Activated T-cell treated with anti-CD3 and anti-CD28 coated beads, Interleukin-2, amount 50 U/mL, for 1 hour (primary cell): Measurements from ENCODE around the gene GRIN2C.
"Not testable (repeated sequence)": the region's sequence is repeated elsewhere in the genome, so short reads cannot be mapped to it uniquely, and the experiment has no call there.

ENCODE experiments used
- DNase-seq: peaks from one replicate; pipeline ENCODE4 v3.0.0-alpha.2; 2020

Gene GRIN2C

GRCh38 chr17:74878658-74879057 is 19.0 kb upstream of the GRIN2C start:
- DNase-seq: no peak

DNA sequence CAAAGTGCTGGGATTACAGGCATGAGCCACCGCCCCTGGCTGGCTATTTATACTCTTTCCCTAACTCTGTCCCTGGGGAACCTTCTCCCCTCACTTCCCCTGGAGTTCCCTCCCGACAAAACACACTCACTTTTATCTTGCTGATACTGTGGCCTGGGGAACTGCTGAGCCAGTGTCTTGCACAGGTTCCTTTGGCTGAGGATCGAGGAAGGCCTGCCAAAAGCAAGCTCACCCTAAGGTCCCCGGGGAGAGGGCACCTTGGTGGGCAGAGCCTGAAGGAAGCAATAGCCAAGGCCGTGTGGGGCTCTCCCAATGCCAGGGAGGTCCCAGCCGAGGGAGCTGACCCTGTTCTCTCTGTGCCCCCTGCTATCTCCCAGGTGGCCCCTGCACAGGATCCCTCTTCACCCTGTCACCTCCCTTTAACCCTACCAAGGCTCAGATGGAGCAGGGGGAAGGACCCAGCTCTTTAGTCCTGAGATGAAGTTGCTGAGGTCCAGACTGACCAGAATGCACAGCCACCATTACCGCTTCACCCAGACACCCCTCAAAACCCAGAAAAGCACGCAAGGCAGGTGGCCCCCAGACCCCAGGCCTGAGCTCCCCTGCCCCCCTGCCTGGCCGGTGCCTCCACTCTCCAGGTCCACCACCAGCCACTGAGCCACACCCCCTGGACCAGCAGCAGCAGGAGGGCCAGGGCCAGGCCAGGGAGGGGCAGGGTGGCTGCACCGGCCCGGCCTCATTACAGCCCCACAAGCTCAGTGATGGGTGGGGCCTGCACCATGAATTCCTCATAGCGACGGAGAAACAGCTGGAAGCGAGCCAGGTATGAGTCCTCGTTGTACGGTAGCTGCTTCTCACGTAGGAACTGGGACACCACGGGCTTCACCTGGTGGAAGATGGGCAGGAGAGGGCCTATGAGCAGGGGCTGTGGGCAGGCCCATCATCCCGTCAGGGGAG is 18.2 kb upstream of the GRIN2C start:
- DNase-seq: no peak

- DNase-seq: no peak
Observed at GRCh38 chr17:74875977-74876593, 16.4 kb upstream of the GRIN2C start.

DNA sequence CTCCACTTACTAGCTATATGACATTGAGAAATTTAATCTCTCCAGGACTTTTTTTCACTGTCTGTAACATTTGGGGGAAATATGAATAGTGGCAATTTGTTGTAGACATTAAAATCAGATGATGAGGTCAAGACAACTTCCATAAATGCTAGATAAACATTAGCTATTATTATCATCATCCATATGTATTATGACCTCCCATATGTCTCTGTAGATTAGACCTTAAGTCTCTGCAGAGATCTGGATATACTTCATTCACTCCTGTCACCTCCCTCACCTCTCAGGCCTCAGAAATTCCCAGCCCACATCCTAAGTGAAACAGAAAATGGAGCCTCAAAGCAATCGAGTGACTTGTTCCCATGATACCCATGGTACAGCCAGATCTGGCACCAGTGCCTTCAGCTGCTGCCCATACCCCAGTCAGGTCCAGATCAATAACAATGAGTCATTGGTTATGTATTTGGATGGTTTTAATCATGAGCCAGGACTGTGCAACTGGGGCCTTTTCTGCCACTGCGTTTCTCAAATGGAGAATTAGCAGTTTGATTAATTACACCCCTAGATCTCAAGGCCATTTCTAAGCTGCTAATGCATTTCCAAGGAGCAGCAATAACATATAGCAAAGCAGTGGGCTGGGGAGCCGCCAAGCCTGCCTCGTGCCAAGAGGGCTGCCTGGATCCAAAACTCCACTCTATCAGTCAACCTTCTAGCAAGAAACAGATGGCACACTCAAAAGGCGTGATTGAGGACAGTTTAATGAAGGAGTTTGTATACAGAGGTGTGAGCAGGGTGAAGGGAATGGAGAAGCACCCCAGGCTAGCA is 15.7 kb upstream of the GRIN2C start:
- DNase-seq: no peak

DNA sequence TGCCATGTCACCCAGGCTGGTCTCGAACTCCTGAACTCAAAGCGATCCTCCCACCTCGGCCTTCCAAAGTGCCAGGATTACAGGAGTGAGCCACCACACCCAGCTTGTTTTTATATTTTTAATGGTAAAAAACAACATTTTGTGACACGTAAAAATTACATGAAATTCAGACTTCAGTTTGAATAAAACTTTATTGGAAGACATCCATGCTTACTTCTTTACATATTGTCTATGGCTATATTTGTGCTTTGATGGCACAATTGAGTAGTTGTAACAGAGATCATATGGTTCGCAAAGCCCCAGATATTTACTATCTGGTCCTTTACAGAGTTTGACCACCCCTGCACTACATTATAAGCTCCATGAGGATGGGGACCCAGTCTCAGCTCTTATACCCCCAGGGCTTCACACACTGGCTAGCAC is 14.9 kb upstream of the GRIN2C start:
- no peak for DNase-seq

DNA sequence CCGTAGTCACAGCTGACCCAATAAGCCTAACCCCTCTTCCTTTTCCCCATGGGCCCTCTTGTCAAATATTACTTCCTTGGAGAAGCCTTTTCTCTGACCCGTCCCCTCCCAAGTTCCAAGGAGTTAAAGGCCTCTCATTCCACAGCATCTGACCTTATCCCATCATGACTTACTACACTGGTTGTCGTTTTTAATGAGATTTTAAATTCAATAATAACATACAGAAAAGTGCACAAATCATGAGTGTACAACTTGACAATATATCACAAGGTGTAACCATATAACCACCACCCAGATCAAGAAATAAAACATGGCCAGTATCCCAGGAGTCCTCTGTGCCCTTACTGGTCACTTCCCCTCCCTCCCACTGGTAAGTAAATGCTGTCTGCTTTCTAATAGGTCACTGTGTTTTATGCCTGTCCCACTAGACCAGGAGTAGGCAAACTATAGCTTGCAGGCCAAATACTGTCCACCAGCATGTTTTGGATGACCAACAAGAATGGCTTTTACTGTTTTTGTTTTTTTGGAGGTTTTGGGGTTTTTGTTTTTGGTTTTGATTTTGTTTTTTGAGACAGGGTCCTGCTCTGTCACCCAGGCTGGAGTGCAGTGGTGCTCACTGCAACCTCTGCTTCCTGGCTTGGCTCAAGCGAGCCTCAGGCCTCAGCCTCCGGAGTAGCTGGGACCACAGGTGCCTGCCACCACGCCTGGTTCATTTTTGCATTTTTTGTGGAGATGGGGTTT is 14.4 kb upstream of the GRIN2C start:
- DNase-seq: no peak

DNA sequence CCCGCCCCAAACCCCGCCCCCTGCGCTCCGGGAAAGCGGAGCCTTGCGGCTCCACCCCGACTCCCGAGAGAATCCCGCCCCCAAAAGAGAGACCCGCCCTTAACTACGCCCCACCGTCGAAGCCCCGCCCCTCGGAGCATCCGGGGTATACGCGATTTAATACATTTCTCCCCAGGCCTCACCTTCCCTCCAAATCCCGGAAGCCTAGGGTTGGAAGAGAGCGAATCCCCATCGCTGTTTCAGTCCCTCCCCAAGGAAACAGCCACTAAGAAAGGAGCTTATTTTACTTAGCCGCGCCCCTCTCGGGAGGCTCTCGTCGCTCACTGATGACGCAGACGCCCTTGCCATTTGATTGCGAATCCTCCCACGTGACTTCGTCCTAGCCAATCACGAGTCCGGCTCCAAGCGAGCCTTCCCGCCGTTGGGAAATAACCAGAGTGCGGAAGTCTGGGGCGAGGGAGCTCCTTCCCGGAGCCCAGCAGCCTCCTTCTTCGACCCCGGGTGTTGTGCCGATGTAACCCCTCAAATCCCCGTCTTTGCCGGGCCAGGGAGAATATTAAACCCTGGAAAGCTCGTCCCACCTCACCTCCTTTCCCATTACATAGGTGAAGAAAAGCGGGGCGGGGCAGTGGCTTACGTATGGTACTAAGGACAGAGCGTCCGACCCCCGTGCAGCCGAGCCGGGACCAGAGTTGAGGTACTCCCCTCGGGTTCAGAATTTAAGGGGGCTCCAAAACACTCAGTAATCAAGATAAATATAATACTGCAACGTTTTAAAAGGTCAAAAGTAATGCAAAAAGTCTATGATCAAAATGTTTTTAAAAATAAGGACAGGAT is 13.6 kb upstream of the GRIN2C start:
- peak; percentile 99 for DNase-seq

GRCh38 chr17:74872313-74873036 is 12.8 kb upstream of the GRIN2C start, which contains the start of gene FDXR:
FDXR (minus strand) TSS chr17:74872994; CDS start chr17:74872944, 50 bp downstream.
- DNase-seq: no peak

GRCh38 chr17:74871356-74872076 is 11.8 kb upstream of the GRIN2C start:
- DNase-seq: no peak

DNA sequence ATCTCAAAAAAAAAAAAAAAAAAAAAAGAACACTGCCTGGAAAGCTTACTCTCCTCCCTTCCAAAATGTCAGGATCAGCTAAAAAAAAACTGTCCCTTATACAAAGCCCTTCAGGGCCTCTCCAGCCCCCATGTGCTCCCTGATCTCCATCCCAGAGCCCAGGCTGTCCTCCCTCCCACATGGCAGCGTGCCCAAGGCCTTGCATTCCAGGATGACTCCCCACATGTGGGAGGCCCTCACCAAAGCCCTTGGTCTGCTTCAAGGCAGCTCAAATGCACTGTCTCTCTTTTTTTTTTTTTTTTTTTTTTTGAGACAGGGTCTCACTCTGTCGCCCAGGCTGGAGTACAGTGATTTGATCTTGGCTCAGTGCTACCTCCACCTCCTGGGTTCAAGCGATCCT is 10.8 kb upstream of the GRIN2C start:
- no peak for DNase-seq

- DNase-seq: not testable (repeated sequence)
Observed at GRCh38 chr17:74870028-74870427, 10.3 kb upstream of the GRIN2C start.

DNA sequence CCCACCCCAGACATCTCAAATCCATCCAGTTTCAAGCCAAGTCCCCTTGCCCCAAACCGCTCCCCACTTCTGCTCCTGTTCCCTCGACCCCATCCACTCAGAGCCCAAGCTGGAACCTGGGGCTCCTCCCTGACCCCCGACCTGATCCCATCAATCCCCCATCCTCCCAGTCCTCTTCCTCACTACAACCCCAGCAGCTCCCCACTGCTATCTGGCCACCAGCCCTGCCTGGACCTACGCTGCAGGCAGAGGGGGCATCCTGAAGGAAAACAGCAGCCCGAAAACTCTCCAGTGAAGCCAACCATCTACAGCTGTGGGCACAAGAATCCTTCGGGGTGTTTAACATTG is 9.2 kb upstream of the GRIN2C start:
- no peak for DNase-seq

DNA sequence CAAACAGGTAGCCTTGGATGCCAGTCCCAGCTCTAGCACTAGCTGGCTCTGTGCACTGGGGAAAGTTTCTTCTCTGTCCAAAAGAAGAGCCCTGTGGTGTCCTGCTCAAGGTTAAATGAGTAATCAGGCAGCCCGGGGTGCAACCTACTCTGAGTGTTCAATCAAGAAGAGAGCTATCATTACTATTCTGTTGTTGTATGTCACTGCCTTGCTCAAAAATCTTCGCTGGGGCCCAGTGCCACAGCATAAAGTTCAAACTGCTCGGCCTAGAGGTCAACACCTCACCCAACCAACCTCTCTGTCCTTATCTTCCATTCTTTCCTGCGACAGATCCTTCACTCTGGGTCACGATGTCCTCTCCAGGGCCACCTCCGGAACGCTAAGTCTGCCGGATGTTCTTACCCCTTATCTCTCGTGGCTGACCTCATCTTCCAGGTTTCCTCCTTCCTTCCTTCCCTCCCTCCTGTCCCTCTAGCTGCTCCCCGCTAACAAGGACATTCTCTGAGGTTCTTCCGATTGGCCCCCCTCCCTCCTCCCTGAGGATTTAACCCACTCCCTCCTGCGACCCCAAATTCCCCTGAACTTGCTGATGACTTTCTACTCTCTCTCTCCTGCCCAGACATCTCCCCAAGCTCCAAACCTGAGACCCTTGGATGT is 8.7 kb upstream of the GRIN2C start:
- no peak for DNase-seq

- no peak for DNase-seq
Observed at GRCh38 chr17:74866198-74866835, 6.6 kb upstream of the GRIN2C start.

GRCh38 chr17:74865504-74866197 is 6.0 kb upstream of the GRIN2C start:
- DNase-seq: no peak

DNA sequence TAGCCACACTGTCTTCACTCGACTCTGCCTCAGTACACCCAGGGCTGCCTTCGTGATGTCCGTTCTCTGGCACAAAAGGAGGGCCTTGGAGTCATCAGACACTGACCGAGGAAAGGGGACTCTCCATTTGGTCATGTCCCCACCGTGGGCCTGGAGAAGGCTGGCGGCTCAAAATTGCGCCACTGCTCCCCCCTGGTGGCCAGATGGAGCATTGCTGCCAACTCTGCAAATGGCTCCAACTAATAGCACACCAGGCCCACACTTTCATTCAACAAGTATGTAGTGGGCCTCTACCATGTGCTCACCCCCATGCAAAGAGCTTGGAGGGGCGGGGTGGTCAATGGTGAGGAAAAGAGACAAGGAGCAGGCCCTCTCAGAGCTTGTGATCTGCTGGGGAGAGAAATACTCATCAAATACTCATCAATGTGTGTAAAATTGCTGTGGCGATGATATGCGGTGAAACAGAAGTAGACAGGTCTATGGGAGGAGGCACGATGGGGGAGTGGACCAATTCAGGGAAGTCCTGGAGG is 5.2 kb upstream of the GRIN2C start:
- DNase-seq: peak; percentile 82

GRCh38 chr17:74864297-74864865 is 4.7 kb upstream of the GRIN2C start:
- no peak for DNase-seq
